Natural killer cell (primary cell): Measurements from ENCODE around the gene ST8SIA1. TPM values are rescaled to one million over a fixed set of nuclear protein-coding genes. Genes with fewer than 3 reads are reported as not detected.

Experiments used
- ATAC-seq, 3 donors: fragments of 150-1000 bp in 2 of 3; fragments of 200-7000 bp in 1 of 3; cut with Tn5 transposase; 1 replicate in 1 of 3; 2 replicates in 2 of 3; pipeline ENCODE4 v1.10.0; 2021; ENCODE audit warnings: mild to moderate bottlenecking in 2 of 3, moderate library complexity in 2 of 3
- DNase-seq, 2 donors: peaks; one replicate each; pipeline versions ENCODE4 v3.0.0 to v3.0.0-alpha.2; 2013 to 2021; ENCODE audit warnings: mixed read lengths in 1 of 2
- H3K27ac ChIP-seq: one replicate; pipeline ENCODE4 v1.5.1; 2013; ENCODE audit warnings: mild to moderate bottlenecking, low read length
- H3K27me3 ChIP-seq: one replicate; pipeline ENCODE4 v1.6.1; 2013; ENCODE audit warnings: low read length; ENCODE audit not compliant: control insufficient read depth, insufficient read depth
- H3K36me3 ChIP-seq: one replicate; pipeline ENCODE4 v1.6.1; 2013; ENCODE audit warnings: low read length; ENCODE audit not compliant: control insufficient read depth, insufficient read depth
- H3K4me1 ChIP-seq: one replicate; pipeline ENCODE4 v1.6.1; 2013; ENCODE audit warnings: low read length; ENCODE audit not compliant: control insufficient read depth, insufficient read depth
- H3K4me3 ChIP-seq: one replicate; pipeline ENCODE4 v1.5.1; 2013; ENCODE audit warnings: low read length
- H3K9me3 ChIP-seq: one replicate; pipeline ENCODE4 v1.6.1; 2013; ENCODE audit warnings: low read length; ENCODE audit not compliant: control insufficient read depth, insufficient read depth
- H3K27ac Mint-ChIP-seq, 2 donors: one replicate each; pipeline ENCODE4 v1.8.0; 2022; ENCODE audit warnings: mild to moderate bottlenecking in 2 of 2, mixed read lengths in 2 of 2, moderate library complexity in 1 of 2
- H3K27me3 Mint-ChIP-seq, 2 donors: one replicate each; pipeline ENCODE4 v1.8.0; 2022; ENCODE audit warnings: low read depth in 2 of 2, mixed read lengths in 2 of 2
- H3K36me3 Mint-ChIP-seq: one replicate; pipeline ENCODE4 v1.8.0; 2022; ENCODE audit warnings: mixed read lengths
- H3K4me1 Mint-ChIP-seq, 2 donors: one replicate each; pipeline ENCODE4 v1.8.0; 2022; ENCODE audit warnings: mixed read lengths in 2 of 2
- H3K4me3 Mint-ChIP-seq: one replicate; pipeline ENCODE4 v1.8.0; 2022; ENCODE audit warnings: mild to moderate bottlenecking, moderate library complexity, mixed read lengths
- H3K9me3 Mint-ChIP-seq, 2 donors: one replicate each; pipeline ENCODE4 v1.8.0; 2022; ENCODE audit warnings: mixed read lengths in 2 of 2
- WGBS: methylation state at CpG from one replicate; pipeline ENCODE4 v1.1.7; 2013; ENCODE audit warnings: missing lambda C conversion rate; ENCODE audit not compliant: insufficient coverage; 5-methylcytosine and 5-hydroxymethylcytosine counted together
- intact Hi-C: fragments of 100-400 bp; cut with micrococcal nuclease; formaldehyde crosslinking; loops from one replicate; pipeline ENCODE4 v1.14.2; 2022
- total RNA-seq, 4 donors: library from RNA; stranded (reverse); fragments of 120-200 nt in 1 of 4; gene quantifications; one replicate each; pipeline versions ENCODE4 v1.2.3 to v1.2.4, GENCODE V29; 2013 to 2022
- TF ChIP-seq, protein P1 (sequence below): fragments of 200-600 bp; IDR thresholded peaks from one replicate; pipeline ENCODE4 v1.8.0; 2022; ENCODE audit warnings: antibody characterized with exemption

The ST8SIA1 gene
- total RNA-seq, 3 donors from 2014 or later (not counting 1 experiment from before 2014, with no cell fraction given): 0.60 to 0.79 TPM; not detected in 1

GRCh38 chr12:22217556-22217955, 117.0 kb downstream of the ST8SIA1 start:
- H3K27ac Mint-ChIP-seq: no peak overlapping the region

GRCh38 chr12:22215467-22216253, 118.8 kb downstream of the ST8SIA1 start:
- Mint-ChIP-seq H3K27me3 (peaks cover 0 to 12% of the 10 kb centered on the region in 2 donors), H3K9me3 (peaks cover 0 to 2% of the 10 kb centered on the region in 2 donors), H3K36me3 (no peaks in the 10 kb centered on the region), H3K4me1 (no peaks in the 10 kb centered on the region), H3K4me3 (no peak overlapping the region), H3K27ac (no peak overlapping the region)
- ATAC-seq: no peak
- 99% methylated on average over 4 of the region's 4 CpGs for WGBS
- H3K27ac ChIP-seq: no peak overlapping the region
- no peak for DNase-seq
- no peaks in the 10 kb centered on the region for H3K4me1 ChIP-seq
- H3K36me3 ChIP-seq: no peaks in the 10 kb centered on the region
- H3K4me3 ChIP-seq: no peak overlapping the region
- TF ChIP-seq, protein P1, sequence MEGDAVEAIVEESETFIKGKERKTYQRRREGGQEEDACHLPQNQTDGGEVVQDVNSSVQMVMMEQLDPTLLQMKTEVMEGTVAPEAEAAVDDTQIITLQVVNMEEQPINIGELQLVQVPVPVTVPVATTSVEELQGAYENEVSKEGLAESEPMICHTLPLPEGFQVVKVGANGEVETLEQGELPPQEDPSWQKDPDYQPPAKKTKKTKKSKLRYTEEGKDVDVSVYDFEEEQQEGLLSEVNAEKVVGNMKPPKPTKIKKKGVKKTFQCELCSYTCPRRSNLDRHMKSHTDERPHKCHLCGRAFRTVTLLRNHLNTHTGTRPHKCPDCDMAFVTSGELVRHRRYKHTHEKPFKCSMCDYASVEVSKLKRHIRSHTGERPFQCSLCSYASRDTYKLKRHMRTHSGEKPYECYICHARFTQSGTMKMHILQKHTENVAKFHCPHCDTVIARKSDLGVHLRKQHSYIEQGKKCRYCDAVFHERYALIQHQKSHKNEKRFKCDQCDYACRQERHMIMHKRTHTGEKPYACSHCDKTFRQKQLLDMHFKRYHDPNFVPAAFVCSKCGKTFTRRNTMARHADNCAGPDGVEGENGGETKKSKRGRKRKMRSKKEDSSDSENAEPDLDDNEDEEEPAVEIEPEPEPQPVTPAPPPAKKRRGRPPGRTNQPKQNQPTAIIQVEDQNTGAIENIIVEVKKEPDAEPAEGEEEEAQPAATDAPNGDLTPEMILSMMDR: no peak
- no peaks in the 10 kb centered on the region for H3K9me3 ChIP-seq
- intact Hi-C loops: no loop called here
- no peaks in the 10 kb centered on the region for H3K27me3 ChIP-seq

More at GRCh38 chr12:22217556-22217955, 117.0 kb downstream of the ST8SIA1 start:
- no peaks in the 10 kb centered on the region for H3K27me3 ChIP-seq
- Mint-ChIP-seq H3K36me3 (no peaks in the 10 kb centered on the region), H3K4me3 (no peak overlapping the region), H3K4me1 (no peaks in the 10 kb centered on the region), H3K27me3 (peaks cover 0 to 13% of the 10 kb centered on the region in 2 donors), H3K9me3 (peaks cover 0 to 2% of the 10 kb centered on the region in 2 donors)
- H3K36me3 ChIP-seq: no peaks in the 10 kb centered on the region
- no CpG with 5 or more reads among the region's 1 CpG for WGBS
- no peak overlapping the region for H3K4me3 ChIP-seq
- no peak for DNase-seq
- H3K4me1 ChIP-seq: no peaks in the 10 kb centered on the region
- no peak for ATAC-seq
- intact Hi-C loops: no loop called here
- no peak overlapping the region for H3K27ac ChIP-seq
- H3K9me3 ChIP-seq: no peaks in the 10 kb centered on the region
- TF ChIP-seq, protein P1: no peak

DNA sequence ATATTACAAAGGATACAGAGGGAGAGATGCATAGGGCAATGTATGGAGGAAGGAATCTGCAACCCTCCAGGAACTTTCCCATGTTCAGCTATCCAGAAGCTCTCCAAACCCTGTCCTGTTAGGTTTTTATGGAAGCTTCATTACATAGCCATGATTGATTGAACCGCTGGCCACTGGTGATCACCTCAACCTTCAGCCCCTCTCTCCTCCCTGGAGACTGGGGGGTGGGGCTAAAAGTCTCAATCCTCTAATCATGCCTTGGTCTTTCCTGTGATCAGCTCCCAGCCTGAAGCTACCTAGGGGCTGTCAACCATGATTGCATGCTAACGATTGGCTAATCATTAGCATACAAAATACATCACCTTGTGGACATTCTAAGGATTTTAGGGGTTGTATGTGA, 123.4 kb downstream of the ST8SIA1 start:
- no peaks in the 10 kb centered on the region for H3K4me1 Mint-ChIP-seq
- H3K4me3 Mint-ChIP-seq: no peak overlapping the region
- Histone ChIP-seq H3K27ac (no peak overlapping the region), H3K9me3 (no peaks in the 10 kb centered on the region), H3K4me3 (no peak overlapping the region), H3K4me1 (no peaks in the 10 kb centered on the region), H3K27me3 (no peaks in the 10 kb centered on the region), H3K36me3 (no peaks in the 10 kb centered on the region)
- no peaks in the 10 kb centered on the region for H3K36me3 Mint-ChIP-seq
- intact Hi-C loops: no loop called here
- H3K27ac Mint-ChIP-seq: no peak overlapping the region
- ATAC-seq (no peak), DNase-seq (no peak)
- TF ChIP-seq, protein P1: no peak
- peaks cover 11 to 14% of the 10 kb centered on the region in 2 donors for H3K27me3 Mint-ChIP-seq
- peaks cover 0 to 2% of the 10 kb centered on the region in 2 donors for H3K9me3 Mint-ChIP-seq
- WGBS: no CpG with 5 or more reads among the region's 2 CpGs
